ENCODE measurements around the gene XYLT1. TPM values are rescaled to one million over a fixed set of nuclear protein-coding genes. Genes with fewer than 3 reads are reported as not detected.

XYLT1 gene
- total and polyA plus RNA-seq, 12 donors, result 0.29 to 4.0 (median 1.6) TPM

GRCh38 chr16:17155485-17155884 lies 315.3 kb downstream of the XYLT1 start:
- Histone ChIP-seq H3K9me3 (no peaks in the 10 kb centered on the region), H3K36me3 (no peaks in the 10 kb centered on the region), H3K27me3 (peaks cover 0 to 10% (median 0%) of the 10 kb centered on the region in 7 donors), H3K4me3 (no peak overlapping the region), H3K27ac (no peak overlapping the region), H3K4me1 (peaks cover 0 to 16% (median 0%) of the 10 kb centered on the region in 9 donors)
- intact Hi-C loops (cut with DNase I), result no loop called here
- ATAC-seq, result no peak
- TF ChIP-seq CTCF (IDR thresholded peaks at IDR 0.05), result no peak
- WGBS, 2 donors, result 82 to 90% methylated on average over 5 of the region's 5 CpGs
- no peak for DNase-seq

GRCh38 chr16:17154981-17155380 lies 315.8 kb downstream of the XYLT1 start:
- ATAC-seq (peak in 2 of 8 donors; percentile 46 to 67), DNase-seq (no peak)
- no peak for TF ChIP-seq CTCF (IDR thresholded peaks at IDR 0.05)
- H3K27me3 ChIP-seq, result peaks cover 0 to 10% (median 0%) of the 10 kb centered on the region in 7 donors
- intact Hi-C loops (cut with DNase I), result no loop called here
- WGBS, 2 donors, result 77 to 86% methylated on average over 2 of the region's 2 CpGs
- peaks cover 0 to 16% (median 0%) of the 10 kb centered on the region in 9 donors for H3K4me1 ChIP-seq
- H3K27ac ChIP-seq, result no peak overlapping the region
- H3K36me3 ChIP-seq, result no peaks in the 10 kb centered on the region
- H3K9me3 ChIP-seq, result no peaks in the 10 kb centered on the region
- H3K4me3 ChIP-seq, result no peak overlapping the region

- Histone ChIP-seq H3K27me3 (no peaks in the 10 kb centered on the region), H3K4me1 (peaks cover 0 to 16% (median 0%) of the 10 kb centered on the region in 9 donors), H3K27ac (no peak overlapping the region), H3K4me3 (no peak overlapping the region), H3K36me3 (no peaks in the 10 kb centered on the region), H3K9me3 (no peaks in the 10 kb centered on the region)
- no peak for ATAC-seq
- intact Hi-C loops (cut with DNase I), result no loop called here
- DNase-seq, result no peak
- WGBS, 2 donors, result 88 to 89% methylated on average over 7 of the region's 7 CpGs
- no peak for TF ChIP-seq CTCF (IDR thresholded peaks at IDR 0.05)
These were observed 318.4 kb downstream of the XYLT1 start for GRCh38 chr16:17152311-17152710.

GRCh38 chr16:17151335-17151734 lies 319.4 kb downstream of the XYLT1 start:
- no peak for ATAC-seq
- WGBS, 2 donors, result 82 to 95% methylated on average over 5 of the region's 5 CpGs
- TF ChIP-seq CTCF (IDR thresholded peaks at IDR 0.05), result no peak
- Histone ChIP-seq H3K36me3 (no peaks in the 10 kb centered on the region), H3K27me3 (no peaks in the 10 kb centered on the region), H3K9me3 (no peaks in the 10 kb centered on the region), H3K4me1 (peaks cover 0 to 16% (median 0%) of the 10 kb centered on the region in 9 donors), H3K27ac (no peak overlapping the region), H3K4me3 (no peak overlapping the region)
- intact Hi-C loops (cut with DNase I), result no loop called here
- no peak for DNase-seq

Measured in heart right ventricle (tissue), 16 donors.